Uterus (tissue), 2 donors: ENCODE results near the gene RFK.

ENCODE experiments used
- CTCF ChIP-seq, 4 experiments: fragments of 200-600 bp in 2 of 4; fragments of 450-650 bp in 2 of 4; sonication (generic) in 2 of 4; IDR thresholded peaks; one replicate each; pipeline ENCODE4 v1.5.1; 2016 to 2019; ENCODE audit warnings: antibody characterized with exemption in 4 of 4, mild to moderate bottlenecking in 2 of 4, moderate library complexity in 1 of 4
- POLR2A ChIP-seq, 2 donors: fragments of 450-650 bp; IDR thresholded peaks; one replicate each; pipeline ENCODE4 v1.6.1; 2016; ENCODE audit warnings: antibody characterized with exemption in 2 of 2, mild to moderate bottlenecking in 1 of 2, moderate library complexity in 1 of 2

- no peak for TF ChIP-seq CTCF (IDR thresholded peaks at IDR 0.05)
- no peak for TF ChIP-seq POLR2A (IDR thresholded peaks at IDR 0.05)
These were observed 34.5 kb downstream of the RFK start for GRCh38 chr9:76359766-76360165.
